ENCODE data around the gene HYAL2. TPM values are rescaled to one million over a fixed set of nuclear protein-coding genes. Genes with fewer than 3 reads are reported as not detected.

Gene HYAL2
- total RNA-seq, 4 donors from 2014 or later = 36.7 to 68.9 (median 51.5) TPM

DNA sequence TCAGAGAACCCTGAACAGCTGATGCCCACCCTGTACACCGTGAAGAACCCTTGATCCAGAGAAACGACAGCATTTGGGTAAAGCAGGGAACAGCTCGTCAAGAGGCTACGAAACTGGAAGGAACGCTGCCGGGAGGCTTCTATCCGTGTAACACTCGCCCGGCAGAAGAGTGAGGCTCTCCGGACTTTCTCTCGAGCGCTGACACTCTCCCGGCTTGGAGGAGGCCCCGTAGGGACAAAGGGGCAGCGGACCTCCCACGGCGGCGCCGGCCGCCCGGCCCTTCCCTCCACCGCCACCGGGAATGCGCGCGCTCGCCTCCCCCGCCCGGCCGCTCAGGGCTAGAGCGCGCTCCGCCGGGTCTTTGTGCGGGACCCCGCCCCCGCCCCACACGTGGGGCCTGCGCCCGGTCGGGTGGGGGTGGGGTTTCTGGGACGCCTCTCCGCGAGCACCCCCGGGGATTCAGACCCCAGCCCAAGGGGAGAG, 1.7 kb downstream of the HYAL2 start:
- no peak for DNase-seq
- 0% methylated on average over 8 to 10 of the region's 45 CpGs for WGBS, 2 donors
- intact Hi-C loops (cut with DNase I) = loop anchor here (10.0 kb wide), 1 partner anchor 46 kb away; the partner anchor contains the start of gene LSMEM2

DNA sequence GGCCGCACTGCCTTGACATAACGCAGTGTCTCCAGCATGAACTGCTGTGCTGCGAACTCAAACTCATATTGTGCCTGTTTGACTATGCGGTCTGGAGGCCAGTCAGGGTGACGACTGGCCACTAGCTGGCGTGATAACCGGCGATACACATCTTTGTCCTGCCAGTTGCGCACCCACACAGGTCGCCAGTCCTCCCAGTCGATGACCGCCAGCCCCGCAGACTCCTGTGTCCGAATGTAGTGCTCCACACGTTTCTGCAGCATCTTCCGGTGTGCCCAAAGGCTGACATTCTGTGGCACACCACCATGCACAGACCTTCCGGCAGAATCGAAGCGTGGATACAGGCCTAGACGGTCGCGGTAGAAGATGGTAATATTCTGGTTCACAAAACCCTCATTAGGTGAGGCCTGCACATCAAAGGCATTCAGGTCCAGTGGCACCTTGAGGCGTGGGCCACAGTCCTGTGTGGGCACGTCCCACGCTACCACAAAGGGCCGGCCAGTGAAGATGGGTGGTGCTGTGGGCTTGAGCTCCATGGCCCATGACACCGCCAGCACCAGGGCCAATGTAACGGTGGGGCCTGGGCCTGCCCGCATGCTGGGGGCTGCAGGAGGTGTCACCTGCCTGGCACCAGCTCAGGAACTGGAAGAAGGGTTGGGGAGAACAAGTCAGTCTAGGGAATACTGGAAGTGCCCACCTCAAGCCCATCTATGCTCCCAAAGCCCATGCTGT, 2.5 kb downstream of the HYAL2 start:
- DNase-seq = no peak
- peaks cover 66 to 93% (median 71%) of the 10 kb centered on the region in 3 donors for H3K4me1 ChIP-seq
- H3K9me3 ChIP-seq = no peaks in the 10 kb centered on the region
- intact Hi-C loops (cut with DNase I) = loop anchor here (10.0 kb wide), 1 partner anchor 45 kb away; the partner anchor contains the start of gene LSMEM2
- no peaks in the 10 kb centered on the region for H3K27me3 ChIP-seq
- WGBS, 2 donors = 66 to 80% methylated on average over 1 to 27 of the region's 29 CpGs
- peak overlapping the region; percentile 71 to 98 (median 82) for H3K4me3 ChIP-seq
- TF ChIP-seq POLR2A (IDR thresholded peaks at IDR 0.05) = no peak
- TF ChIP-seq, protein P1, sequence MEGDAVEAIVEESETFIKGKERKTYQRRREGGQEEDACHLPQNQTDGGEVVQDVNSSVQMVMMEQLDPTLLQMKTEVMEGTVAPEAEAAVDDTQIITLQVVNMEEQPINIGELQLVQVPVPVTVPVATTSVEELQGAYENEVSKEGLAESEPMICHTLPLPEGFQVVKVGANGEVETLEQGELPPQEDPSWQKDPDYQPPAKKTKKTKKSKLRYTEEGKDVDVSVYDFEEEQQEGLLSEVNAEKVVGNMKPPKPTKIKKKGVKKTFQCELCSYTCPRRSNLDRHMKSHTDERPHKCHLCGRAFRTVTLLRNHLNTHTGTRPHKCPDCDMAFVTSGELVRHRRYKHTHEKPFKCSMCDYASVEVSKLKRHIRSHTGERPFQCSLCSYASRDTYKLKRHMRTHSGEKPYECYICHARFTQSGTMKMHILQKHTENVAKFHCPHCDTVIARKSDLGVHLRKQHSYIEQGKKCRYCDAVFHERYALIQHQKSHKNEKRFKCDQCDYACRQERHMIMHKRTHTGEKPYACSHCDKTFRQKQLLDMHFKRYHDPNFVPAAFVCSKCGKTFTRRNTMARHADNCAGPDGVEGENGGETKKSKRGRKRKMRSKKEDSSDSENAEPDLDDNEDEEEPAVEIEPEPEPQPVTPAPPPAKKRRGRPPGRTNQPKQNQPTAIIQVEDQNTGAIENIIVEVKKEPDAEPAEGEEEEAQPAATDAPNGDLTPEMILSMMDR (IDR thresholded peaks at IDR 0.05) = no peak
- H3K36me3 ChIP-seq = peaks cover 0 to 40% (median 11%) of the 10 kb centered on the region in 3 donors
- peak overlapping the region; percentile 90 to 98 (median 96) for H3K27ac ChIP-seq

More for the DNA sequence above, 1.7 kb downstream of the HYAL2 start:
- Histone ChIP-seq H3K4me3 (peak overlapping the region; percentile 71 to 98 (median 82)), H3K27me3 (no peaks in the 10 kb centered on the region), H3K4me1 (peaks cover 65 to 93% (median 66%) of the 10 kb centered on the region in 3 donors), H3K36me3 (peaks cover 0 to 43% (median 11%) of the 10 kb centered on the region in 3 donors), H3K9me3 (no peaks in the 10 kb centered on the region), H3K27ac (peak overlapping the region; percentile 90 to 98 (median 96))
- TF ChIP-seq POLR2A (IDR thresholded peaks at IDR 0.05) = peak in 3 of 4 donors; percentile 63 to 81 (median 69)
- TF ChIP-seq, protein P1 (IDR thresholded peaks at IDR 0.05) = no peak

DNA sequence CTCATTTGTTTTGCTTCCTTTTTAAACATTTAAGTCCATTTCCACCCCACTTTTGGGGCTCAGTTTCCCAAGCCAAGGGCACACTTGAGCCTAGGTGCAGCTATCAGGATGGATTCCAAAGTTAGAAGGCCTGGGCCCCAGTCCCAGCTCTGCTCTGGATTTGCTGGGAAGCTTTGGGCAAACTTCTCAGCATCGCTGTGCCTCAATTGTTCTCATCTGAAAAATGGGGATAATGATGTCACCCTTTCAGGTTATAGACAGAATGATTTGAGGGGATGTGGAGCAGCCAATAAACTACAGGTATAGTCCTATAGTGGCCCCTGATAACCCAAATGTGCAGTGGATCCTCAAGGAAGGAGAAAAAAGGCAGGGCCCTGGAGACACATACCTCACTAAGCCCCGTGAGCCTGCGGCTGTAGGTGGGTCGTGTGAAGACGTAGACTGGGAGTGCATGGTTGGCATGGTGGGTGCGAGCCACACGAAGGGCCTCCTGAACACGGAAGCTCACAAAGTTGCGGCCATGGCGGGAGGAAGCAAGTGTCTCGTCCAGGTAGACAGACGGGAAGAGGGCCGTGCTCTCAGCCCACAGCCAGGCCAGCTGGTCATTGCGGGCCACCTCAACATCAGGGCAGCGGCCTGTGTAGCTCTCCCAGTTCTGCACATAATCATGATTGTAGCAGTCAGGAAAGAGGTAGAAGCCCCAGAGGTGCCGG, 3.2 kb downstream of the HYAL2 start:
- Histone ChIP-seq H3K4me1 (peaks cover 65 to 93% (median 69%) of the 10 kb centered on the region in 3 donors), H3K27me3 (no peaks in the 10 kb centered on the region), H3K27ac (peak overlapping the region; percentile 93 to 98 (median 96)), H3K36me3 (peaks cover 0 to 39% (median 11%) of the 10 kb centered on the region in 3 donors), H3K9me3 (no peaks in the 10 kb centered on the region), H3K4me3 (peak overlapping the region in 2 of 4 donors; percentile 91 to 98)
- no peak for TF ChIP-seq POLR2A (IDR thresholded peaks at IDR 0.05)
- TF ChIP-seq, protein P1 (IDR thresholded peaks at IDR 0.05) = no peak
- WGBS, 2 donors = 86 to 90% methylated on average over 12 to 16 of the region's 16 CpGs
- intact Hi-C loops (cut with DNase I) = no loop called here
- DNase-seq = no peak

DNA sequence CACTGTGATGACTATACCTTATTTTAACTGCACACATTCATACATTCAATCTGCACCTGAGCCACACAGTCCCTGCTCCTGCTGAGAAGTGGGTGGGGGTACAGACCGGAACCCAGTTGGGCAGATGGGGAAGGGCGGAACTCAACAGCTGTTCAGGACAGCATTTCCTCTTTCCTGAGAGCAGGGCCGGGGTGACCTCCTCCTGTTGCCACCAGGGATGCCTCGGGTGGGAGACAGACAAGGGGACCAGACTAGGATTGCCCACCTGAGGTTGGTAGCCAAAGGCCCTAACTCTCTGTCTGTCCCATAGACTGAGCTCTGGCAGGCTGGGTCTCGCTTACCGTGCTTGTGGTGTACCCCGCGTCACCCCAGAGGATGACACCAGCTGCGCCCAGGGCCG, 3.9 kb downstream of the HYAL2 start:
- Histone ChIP-seq H3K27me3 (no peaks in the 10 kb centered on the region), H3K4me1 (peaks cover 58 to 93% (median 63%) of the 10 kb centered on the region in 3 donors), H3K27ac (peak overlapping the region; percentile 93 to 98 (median 96)), H3K36me3 (peaks cover 0 to 39% (median 11%) of the 10 kb centered on the region in 3 donors), H3K9me3 (no peaks in the 10 kb centered on the region), H3K4me3 (peak overlapping the region in 2 of 4 donors; percentile 91 to 98)
- no peak for DNase-seq
- TF ChIP-seq, protein P1 (IDR thresholded peaks at IDR 0.05) = no peak
- TF ChIP-seq POLR2A (IDR thresholded peaks at IDR 0.05) = no peak
- intact Hi-C loops (cut with DNase I) = no loop called here
- WGBS, 2 donors = 40% methylated on average over 1 of the region's 10 CpGs; no CpG with 5 or more reads in 1 of the 2 donors

Measured in esophagus squamous epithelium (tissue), 5 donors.